Stimulated activated CD8-positive, alpha-beta memory T cell treated with anti-CD3 and anti-CD28 coated beads, Interleukin-12 subunit alpha, Interleukin-12 subunit beta, amount 100 ng/mL, for 4 hours (primary cell): ENCODE data around the gene NRP1.

Source experiments
- DNase-seq: peaks from one replicate; pipeline ENCODE4 v3.0.0-alpha.2; 2020; ENCODE audit warnings: low read depth

Gene NRP1

DNA sequence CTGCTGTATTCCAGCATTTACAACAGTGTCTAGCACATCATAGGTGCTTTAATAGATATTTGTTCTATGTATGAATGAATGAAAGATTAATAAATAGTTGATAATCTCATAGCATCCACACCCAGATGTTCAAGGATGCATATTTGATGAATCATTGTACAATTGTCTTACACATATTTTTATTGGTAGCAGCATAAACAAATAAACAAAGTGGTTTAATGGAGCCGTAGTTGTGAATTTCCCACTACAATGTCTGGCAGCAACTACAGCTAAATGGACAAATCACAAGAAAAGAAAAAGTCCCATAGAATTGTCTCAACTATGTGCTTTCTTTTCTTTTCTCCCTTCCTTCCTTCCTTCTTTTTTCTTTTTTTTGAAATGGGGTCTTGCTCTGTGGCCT lies 150.8 kb downstream of the NRP1 start:
- DNase-seq: no peak

DNA sequence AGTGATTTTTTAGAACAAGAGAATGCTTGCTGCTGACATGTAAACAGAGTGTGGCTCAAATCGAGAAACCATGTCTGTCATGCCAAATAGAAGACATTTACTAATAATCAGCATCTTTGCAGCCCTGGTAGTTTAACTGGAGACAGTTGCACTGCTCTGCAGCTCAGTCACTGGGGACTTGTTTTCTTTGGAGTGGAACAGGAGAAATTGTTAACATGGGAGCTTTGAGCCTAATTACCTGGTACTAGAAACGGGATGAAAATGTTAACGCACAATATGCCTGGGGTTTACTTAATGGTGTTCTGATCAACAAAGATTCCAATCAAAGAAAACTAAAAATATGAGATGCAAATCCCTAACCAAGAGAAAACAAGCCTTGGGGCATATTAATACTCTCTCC lies 153.5 kb downstream of the NRP1 start:
- DNase-seq: no peak

DNA sequence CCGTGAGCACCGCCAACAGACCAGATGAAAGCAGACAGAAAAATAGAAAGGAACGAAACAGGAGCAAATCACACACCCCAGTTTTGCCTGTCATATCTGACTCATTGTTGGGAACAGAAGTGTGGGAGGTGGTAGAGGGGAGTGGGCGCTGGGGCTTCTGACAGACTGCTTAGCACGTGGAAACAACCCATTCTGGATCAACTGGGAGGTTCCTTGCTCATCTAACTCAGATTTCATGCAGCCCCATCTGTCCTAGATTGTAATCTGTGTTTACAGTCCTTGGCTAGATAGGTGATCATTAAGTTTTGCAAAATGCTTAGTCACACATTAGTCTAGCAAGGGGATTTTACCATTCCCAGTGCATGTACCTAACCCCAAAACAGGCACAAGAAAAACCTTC lies 154.1 kb downstream of the NRP1 start:
- DNase-seq: no peak

DNA sequence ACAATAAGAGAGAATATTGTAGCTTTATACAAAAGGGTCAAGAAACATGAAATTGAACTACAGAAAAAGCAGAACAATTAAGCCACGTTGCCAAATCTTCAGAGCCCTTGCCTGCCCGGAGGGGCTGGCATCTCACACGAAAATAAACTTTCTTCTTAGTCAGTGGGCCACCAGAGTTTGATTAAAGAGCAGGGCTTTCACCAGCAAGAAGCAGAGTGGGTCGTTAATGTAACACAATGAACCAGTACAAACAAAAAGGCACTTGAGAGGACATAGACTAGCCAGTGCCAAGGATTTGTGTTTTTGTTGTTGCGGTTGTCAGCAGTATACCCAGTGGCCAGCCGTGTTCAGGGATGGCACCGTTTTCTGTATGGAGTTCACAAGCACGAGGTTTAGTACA lies 155.4 kb downstream of the NRP1 start:
- no peak for DNase-seq

DNA sequence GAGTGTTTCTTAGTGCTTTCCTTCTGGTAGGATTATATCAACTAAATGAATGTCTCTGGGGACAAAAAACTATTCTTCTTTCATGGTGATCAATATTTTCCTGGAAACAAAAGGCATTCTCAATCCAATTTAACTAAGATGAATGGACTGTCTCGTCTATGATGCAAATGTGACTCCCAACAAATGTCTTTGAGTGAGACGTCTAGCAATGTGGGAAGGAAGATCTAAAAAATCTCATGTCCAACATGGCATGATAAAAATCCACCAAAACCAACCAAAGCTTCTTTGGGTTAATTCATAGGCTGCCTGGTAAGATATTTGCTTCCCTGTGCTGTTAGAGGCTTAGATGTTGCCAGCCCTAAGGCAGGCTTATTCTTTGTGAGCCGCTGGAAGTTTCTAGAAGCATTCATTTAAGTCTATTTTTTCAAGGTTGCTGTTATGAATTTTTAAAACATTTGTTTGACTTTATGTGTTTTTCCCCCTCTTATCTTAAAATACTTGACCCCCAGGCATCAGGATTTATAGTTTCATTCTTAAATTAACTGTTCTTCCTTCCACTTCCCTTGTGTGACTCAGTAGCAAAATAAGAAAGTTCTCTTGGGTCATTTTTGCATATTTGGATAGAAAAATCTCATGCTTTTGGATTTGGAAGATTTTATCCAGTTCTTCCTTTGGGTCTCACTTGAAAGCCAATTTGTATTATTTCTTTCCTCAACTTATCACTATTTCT lies 156.3 kb downstream of the NRP1 start:
- no peak for DNase-seq

DNA sequence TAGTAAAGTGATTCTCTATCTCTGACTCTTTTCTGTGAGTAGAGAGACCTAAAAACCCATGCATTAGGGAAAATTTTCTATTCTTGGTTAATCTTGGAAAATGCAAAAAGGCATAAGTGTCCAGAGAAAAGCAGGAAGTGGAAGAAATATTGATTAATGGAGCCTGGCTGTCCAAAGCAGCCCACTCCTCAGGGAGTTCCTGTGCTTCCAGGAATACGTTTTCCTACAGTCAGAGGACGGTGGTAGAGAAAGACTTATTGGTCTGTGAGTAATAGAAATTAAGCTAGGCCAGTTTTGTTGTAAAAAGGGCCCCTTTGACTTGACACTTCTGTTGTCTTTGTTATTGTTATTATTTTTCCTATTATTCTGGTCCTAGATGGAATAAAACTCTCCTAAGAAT lies 157.8 kb downstream of the NRP1 start:
- DNase-seq: no peak

DNA sequence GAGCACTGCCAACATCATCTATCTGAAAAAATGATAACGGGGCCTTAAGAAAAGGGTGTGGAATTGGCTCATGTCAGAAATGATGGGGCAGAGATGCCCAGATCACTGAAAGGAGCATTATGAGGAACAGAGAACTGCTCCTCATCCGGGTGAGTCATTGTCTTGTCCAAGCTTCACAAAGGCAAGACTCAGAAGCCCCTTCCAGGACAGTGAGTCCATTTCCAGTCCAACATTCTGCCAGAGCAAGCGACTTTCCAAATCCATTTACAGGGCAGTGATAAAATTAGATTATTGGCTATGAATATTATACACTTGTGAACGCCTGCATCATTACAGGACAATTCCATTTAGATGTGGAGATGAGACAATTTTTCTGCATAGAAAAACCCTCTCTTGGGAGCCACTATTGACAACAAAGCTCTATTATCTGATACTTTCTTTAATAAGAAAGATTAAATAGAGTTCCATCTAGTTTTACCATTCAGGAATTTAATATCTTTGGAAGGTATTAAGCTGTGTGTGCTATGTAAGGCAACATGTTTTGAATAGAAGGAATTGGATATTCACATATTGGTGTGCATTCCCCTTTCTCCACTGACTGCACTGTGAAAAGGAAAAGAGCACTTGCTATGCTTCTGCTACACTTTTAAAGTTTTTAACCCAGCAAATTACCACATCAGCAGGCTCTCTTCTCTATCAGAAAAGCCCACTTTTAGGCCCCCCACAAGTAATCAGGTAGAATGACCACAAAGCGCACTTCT lies 159.6 kb downstream of the NRP1 start:
- DNase-seq: no peak

DNA sequence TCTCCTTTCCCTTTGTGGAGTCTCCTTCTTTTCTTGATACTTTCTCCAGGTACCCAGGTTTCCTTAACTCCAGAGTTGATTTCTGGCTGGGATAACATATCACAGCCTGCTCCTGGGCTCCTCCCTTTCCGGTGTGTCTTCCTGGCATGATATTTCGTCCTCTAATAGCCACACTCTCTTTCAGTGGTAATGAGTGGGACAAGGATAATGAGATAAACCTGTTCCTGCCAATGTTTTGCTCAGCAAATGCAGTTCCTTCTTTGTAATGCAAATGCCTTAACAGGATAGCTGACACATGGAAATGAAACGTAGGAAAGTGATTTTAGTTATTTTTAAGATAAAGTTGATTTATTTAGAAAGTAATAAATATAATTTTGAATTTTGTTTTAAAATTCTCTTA lies 168.6 kb downstream of the NRP1 start:
- DNase-seq: no peak

DNA sequence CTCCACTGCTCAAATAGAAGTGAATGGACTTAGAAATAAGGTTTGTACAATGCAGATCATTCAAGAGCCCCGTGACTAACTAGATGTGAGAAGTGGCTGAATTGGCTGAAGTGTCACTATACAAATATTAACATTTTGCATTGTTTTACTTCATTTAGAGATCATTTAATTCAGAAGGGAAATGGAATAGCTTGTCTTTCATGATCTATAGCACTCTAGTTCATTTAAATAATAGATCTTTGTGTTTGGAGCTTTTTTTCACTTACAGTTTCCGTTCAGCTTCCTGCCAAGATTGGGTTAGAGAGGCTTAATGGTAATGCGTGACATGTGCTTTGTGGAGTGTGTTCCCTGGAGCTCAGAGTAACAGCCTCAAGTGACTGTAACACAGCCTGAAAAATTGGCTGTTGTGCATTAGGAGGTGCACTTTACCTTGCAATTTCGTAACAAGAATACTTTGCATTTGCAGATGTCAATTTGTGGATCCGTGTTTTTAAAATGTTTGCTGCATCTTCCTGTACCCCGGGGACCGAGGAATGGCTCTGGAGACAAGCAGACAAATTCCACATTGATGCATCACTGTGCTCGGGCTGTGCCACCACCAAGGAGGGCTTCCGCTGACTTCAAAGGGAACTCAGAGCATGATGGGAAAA lies 170.3 kb downstream of the NRP1 start:
- no peak for DNase-seq

DNA sequence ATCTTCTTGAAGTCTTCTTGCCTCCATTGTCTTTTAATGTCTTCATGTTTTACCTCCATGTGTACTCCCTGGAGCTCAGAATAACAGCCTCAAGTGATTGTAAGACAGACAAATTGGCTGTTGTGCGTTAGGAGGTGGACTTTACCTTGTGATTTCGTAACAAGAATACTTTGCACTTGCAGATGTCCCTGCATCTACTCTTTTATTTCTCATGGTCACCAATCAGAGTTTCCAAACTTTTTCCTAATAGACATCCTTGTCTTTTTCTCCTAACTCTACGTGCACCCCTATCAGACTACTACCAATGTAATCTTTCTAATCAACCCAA lies 172.3 kb downstream of the NRP1 start:
- DNase-seq: no peak

DNA sequence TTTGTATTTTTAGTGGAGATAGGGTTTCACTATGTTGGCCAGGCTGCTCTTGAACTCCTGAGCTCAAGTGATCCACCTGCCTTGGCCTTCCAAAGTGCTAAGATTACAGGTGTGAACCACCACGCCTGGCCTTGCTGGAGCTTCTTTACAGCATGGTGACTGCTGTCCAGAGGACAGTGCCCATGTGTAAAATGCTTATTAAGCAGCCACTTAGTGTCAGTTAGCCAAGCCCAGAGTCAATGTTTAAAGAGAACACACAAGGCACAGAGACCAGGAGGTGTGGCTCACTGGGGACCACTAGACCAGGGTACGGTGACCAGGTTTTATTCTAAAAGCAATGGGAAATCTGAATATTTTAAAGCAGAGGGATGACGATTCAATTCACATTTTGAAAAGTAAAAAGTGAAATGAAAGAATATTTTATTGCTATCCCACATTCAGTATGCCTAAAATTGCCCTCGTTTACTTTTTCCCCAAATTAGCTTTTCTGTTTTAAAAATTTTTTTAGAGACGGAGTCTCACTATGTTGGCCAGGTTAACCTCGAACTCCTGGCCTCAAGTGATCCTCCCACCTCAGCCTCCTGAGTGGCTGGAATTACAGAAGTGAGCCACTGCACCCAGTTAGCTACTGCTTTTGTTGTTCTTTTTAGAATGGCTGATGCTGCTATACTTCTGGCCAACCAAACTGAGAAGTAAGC lies 172.8 kb downstream of the NRP1 start:
- no peak for DNase-seq

DNA sequence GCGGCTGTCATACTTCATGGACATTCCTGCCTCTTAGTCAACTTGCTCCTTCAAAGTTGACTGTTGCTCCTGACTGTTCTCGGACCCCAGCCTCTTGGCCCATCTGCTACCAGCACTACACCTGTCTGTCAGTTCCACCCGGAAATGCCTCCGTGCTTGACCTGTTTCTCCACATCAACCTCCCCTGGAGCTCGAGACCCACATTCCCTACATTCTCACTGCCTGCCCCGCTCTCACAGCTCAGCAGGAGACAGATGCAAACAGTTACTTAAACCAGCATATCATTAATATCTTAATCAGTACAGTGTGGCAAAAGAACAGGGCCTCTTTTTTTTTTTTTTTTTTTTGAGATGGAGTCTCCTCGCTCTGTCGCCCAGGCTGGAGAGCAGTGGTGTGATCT lies 174.3 kb downstream of the NRP1 start:
- no peak for DNase-seq

DNA sequence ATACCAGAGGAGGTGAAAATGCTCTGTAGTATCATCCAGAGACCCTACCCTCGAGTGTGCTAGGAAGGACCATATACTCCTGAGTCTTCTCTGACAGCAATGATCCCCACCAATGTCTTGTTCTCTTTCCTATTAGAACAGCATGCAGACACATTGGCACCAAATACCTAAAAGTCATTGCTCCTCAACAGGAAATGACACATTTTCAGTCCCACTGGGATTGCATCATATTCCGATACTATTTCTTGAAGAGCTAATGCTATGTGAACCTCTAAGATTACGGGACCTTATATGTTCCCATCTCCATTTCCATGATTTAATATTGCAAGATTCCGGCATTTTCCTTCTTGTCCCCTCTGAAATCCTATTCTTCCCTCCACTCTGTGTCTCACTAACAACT lies 177.4 kb downstream of the NRP1 start:
- DNase-seq: no peak

DNA sequence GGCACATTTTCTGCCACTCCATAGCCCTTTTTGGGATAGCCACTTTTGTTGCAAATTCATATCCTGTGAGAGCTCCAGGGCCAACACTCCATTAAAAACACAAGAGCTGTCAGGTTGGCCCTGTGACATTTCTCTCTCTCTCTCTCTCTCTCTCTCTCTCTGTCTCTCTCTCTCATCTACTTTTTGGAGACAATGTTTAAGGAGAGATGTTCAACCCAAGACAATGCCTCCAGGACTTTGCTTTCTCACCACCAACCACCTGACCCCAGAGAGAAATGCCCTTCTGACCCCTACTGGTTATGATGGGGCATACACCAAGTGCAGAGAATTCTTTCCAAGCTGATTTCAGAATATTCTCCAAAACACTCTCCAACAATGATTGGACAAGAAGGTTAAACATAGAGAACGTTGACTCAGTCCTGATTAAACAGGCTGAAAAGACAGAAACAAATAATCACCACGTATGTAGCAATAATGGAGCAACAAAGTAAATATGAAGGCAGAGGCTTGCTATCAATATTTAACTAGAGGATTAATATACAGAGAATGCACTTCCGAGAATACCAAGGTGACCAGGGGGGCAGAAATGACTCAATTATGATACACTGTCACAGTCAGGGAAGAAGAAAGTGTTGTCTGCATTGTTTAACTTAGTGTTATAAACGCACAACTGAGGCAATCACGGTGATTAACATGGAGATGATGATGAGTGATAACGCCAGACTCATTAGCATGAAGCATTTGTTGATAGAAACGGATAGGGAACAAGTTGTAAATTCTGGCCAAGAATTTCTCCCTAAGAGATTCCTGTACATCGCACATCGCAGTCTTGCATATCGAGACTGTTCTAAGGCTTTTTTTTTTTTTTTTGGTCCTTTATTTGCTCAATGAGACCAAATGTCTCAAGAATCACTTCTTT lies 178.5 kb downstream of the NRP1 start:
- no peak for DNase-seq

DNA sequence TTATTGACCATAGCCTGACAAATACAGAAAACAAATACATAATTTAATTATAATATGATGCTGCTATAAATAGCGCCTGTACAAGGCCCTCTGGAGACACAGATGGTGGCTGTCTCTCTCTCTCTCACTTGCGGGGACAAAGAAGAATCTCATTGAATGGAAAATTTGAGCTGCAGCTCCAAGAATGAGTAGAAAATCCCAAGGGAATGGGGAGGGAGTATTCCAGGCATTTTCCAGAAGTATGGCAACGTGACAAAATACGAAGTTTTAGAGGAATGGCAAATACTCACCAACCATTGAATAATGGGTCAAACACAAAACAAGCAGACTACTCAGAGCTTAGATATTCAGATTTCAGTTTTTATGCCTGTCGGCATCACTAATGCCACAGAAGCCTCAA lies 179.9 kb downstream of the NRP1 start:
- no peak for DNase-seq

DNA sequence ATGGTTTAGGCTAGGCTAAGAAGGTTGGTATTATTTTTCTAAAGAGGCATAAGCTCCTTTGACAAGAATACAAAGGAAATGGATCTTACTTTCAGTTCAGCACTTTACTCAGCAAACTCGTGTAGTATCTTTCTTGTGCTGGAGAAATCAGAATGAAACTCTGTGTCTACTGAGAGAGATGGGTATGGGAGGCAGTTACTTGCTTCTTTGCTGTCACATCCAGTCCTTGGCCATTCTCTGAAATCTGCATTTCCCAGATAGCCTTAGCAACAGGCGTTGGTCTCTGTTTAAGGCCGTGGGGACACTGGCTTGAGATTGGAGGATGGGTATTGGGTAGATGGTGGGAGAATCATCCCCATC lies 180.5 kb downstream of the NRP1 start:
- DNase-seq: no peak

DNA sequence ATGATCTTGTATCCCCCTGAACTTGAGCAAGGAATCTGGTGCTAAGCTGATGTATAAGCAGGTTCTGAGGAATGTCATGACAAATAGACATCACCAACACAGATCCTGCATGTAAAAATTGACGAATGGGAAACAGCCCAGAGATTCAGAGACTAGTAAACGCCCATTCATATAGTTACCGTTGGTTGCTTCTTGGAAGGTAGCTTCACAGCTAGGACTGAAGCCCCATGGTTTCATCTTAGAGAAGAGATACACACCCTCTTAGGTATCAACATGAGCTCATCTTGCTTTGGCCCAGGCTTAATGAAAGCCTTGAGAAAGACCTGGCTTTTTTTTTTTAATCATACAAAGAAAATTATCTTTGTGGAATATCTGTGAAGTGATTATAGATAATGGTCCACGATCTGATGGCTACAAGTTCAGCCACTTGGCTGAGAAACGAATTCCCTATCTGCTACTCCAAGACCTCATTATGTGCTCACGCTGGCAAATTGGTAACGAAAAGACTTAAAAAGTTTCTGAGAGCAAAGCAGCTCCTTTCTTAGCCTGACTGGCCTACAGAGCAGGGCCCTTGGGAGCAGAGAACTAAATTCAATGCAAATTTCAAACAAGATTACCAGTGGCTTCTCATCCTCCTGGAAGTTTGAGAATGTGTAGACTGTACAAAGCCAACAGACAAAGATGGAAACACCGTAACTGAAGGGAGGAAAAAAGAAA lies 181.1 kb downstream of the NRP1 start:
- DNase-seq: no peak

DNA sequence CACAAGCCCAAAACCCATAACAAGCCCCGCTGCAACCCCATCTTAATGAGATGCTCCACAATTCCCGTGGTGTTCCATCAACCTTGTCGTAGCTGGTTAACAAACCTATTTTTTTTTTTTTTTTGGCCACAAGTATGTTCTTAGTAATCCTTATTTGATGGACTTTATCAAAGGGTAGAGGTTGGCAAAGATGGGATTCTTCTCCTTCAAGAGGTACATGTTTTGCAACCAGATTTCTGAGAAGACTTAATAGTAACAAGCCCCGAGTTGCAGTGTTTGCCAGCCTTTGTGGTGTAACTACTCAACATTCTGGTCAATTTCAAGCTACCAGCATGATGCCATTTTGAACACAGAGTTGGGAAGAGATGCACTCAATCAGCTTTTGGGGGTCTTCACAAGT lies 181.7 kb downstream of the NRP1 start:
- no peak for DNase-seq

DNA sequence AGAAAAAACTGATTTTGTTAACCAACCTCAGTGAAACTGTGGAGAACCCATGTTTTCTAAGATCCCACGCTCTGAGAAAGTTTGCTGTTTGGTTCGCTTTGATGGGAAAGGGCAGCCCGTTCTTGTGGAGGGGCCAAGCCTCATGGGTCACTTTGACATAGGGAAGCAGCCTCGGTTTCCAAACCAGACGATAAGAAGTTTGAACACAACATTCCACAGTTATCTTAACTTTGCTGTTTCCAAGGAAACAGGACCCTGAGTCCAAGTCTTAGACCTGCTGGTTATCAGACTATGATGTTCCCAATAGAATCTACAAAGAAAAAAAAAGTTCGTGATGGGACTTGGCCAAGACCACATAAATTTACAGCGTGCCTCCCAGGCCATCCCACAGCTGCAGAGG lies 182.3 kb downstream of the NRP1 start:
- no peak for DNase-seq

DNA sequence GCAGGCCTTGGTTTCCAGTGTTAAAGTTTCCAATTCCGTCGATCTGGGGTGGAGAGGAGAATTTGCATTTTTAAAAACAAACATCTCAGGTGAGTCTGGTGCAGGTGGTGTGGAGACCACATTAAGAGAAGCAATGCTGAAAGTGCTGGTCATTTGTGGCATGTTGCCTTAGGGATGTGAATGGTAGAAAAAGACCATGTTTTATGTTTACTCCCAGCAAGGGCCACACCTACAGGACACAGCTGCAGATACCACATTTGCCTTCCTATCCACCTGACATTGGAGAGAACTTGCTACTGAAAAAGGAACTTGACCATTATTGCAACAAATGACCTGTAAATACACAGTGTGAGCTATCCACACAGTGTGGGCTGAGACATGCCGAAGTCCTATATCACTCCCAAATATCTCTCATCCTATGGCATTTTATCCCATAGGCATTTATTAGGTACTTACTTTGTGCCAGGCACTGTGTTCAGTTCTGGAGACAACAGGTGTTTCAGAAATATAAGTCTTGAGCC lies 183.1 kb downstream of the NRP1 start:
- DNase-seq: no peak

DNA sequence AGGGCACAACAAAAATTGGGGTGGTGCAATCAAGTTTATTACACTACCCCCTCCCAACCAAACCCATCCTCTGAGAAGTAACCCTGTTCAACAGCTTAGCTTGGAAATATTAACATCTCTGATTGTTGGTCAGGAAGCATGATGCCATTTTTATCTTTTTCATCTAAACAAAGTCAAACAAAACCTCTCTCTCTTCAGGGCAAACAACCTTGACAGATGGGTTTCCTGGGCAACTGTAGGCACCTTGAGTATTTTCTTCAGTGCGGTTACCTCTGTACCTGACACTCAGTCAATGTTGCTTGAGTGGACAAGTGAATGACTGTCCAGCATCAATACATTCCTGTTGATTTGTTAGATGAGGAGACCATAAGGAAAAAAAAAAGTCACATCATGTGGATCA lies 183.6 kb downstream of the NRP1 start:
- no peak for DNase-seq
